Measurements from ENCODE around the gene EML3.
"Not testable (repeated sequence)": the region's sequence is repeated elsewhere in the genome, so short reads cannot be mapped to it uniquely, and the experiment has no call there.

Gene EML3

DNA sequence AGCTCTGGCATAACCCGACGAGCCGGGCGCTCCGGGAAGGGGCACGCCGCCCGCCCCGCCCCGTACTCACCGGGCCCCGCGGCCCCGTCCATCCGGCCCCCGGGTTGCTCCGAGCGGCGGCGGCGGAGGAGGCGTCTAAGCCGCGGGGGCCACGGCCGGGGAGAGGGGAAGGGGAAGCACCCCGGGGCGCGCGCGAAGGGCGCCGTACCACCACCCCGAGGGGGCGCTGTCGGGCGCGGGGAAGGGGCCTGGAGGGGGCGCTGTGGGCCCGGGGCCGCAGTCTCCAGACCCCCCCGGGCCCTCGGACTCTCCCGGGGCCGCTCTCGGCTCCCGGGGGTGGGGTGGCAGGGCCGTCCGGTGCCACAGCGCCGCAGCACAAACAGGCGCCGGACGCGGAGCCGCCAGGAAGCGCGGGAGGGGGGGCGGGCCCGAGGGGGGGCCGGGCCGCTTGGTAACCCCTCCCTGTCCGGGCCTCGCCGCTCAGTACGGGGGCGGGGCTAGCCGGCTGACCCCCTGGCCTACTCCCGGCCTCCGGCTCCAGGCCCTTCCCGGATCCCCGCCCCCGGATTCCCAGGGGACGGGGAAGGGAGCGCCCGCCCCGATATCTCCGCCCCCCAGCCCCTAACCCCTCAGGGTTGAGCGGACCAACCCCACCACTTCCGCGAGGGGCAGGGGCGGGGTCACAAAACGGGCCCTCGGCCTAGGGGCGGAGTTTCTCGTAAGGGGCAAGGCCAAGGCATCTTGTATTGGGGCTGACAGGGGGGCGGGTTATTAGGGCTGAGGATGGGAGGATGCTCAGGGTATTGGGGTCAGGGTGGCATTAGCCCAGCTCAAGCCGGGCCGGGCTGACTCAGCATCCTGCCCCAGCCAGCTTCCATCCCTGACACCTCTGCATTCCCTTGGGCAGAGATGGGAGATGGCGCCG is at the start of gene EML3, which contains the start of gene ROM1:
EML3 (minus strand) TSS at position 410 of the 925 bp plus-strand sequence; CDS start at position 92, 318 bp downstream.
ROM1 (plus strand) TSS at position 892 of the 925 bp plus-strand sequence; CDS start at position 917, 25 bp downstream.
- DNase-seq (ENCODE audit: low read depth in 4 of 4, low spot score in 1 of 4), result peak; percentile 61 to 86 (median 73)

DNA sequence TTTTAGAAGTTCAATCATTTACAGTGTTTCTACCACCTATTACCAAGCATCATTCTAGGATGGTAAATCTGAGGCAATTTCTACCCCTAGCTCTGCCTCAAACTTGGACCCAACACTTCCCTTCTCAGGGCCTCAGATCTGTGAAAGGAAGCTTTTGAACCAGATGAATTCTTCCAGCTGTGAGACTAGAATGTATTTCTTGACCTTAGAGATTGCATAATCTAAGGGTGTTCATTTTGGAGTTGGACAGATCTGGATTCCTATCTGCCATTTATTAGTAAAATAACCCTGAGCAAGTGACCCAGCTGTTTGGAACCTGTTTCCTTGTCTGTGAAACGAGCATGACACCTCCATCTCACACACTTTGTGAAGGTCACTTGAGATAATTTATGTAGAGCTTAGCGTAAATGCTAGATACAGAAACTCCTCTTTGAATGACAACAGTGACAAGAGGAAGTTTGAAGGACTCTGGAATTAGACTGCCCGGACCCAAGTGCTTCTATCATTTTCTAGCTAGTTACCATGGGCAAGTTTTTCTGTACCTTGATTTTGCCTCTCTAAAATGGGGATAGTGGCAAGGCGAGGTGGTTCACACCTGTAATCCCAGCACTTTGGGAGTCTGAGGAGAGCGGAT is 44.3 kb upstream of the EML3 start:
- no peak for DNase-seq (ENCODE audit: low read depth in 4 of 4, low spot score in 1 of 4)

GRCh38 chr11:62654297-62654696 is 41.7 kb upstream of the EML3 start:
- no peak for DNase-seq (ENCODE audit: low read depth in 4 of 4, low spot score in 1 of 4)

GRCh38 chr11:62652161-62653006 is 39.8 kb upstream of the EML3 start:
- no peak for DNase-seq (ENCODE audit: low read depth in 4 of 4, low spot score in 1 of 4)

- DNase-seq (ENCODE audit: low read depth in 4 of 4, low spot score in 1 of 4), result not testable (repeated sequence)
These were observed 37.7 kb upstream of the EML3 start for GRCh38 chr11:62650283-62650682.

DNA sequence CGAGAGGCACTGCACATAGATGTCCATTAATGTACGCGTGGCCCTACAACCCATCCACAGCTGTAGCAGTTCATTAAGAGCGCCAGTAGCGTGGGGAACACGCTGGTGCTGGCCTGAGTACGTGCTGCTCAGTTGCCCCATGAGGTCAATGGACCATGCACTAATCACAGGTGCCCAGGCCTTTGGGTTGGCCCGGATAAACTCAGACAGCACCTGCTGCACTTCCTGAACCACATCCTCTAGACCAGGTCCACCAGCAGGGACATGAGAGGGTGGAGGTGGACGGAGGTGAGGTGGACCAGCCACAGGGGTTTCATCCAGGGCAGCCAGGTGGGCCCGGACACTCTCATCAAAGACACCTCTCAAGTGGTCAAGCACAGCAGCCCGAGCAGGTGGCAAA is 36.9 kb upstream of the EML3 start:
- DNase-seq (ENCODE audit: low read depth in 4 of 4, low spot score in 1 of 4), result no peak

GRCh38 chr11:62648967-62649364 is 36.4 kb upstream of the EML3 start:
- DNase-seq (ENCODE audit: low read depth in 4 of 4, low spot score in 1 of 4), result no peak

DNA sequence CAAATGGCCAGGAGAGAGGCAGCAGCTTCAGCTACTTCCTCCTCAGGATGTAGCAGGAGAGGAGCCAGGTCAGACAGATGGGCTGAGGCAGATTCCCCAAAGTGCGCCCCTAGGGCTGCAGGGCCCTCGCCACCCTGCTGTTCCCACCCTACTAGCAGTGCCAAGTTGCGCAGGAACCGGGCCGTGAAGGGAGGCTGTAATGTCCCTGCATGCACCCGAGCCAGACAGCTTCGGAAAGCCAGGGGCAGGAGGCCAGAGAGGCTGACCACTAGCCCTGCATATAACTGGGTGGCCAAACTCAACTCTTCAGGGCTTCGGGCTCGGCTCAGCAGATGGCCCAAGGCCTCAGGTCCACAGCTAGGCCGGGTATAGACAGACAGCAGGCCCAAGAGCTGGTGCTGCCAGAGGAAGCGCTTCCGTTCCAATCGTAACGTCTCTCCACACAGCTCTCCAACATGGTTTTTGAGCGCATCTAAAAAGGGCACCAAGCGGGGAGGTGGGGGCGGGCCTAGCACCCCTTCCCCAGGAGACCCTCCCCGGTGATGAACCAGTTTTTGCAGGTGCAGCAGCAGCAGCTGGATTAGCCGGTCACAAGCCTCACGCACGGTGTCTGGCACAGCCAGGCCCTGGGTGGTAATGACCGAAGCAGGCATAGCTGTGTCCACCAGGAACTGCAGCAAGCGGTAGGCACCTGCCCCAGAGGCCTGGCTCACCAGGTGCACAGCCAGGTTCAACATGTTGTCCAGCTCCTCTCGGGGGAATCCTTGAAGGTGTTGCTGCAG is 35.8 kb upstream of the EML3 start:
- no peak for DNase-seq (ENCODE audit: low read depth in 4 of 4, low spot score in 1 of 4)

GRCh38 chr11:62647609-62648005 is 35.0 kb upstream of the EML3 start:
- DNase-seq (ENCODE audit: low read depth in 4 of 4, low spot score in 1 of 4), result no peak

DNA sequence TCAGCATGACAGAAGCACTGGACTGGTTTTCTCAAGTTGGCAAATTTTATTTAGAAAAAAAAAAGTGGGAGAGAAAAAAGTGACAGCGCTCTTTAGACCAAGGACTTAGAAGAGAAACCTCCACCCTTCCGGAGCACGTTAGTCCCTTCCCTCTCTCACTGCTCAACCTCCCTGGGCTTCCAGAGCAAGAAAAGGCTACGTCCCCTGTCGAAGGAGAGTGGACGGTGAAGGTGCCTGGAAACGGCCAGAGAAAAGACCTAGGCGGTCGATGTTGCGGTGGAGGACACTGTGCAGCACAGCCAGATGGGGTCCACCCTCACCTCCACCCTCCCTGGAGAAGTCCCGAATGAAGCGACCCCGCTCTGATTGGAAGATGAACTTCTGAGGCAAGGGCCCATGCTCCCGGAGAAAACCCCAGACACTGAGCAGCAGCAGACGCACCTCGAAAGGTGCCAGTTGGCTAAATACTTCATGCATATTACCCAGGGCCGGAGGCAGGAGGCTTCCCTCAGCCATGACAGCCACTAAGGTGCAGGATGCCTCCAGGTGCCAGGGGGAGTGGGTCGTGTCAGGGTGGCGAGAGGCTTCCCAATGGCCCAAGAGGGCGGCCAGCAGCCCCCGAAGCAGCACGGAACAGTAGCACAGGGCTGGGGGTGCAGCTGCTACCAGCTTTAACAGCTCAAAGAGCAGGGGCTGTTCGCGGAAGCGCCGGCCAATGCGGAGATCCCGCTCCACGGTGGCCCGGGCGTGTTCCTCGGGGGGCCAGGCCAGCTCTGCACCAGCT is 34.4 kb upstream of the EML3 start:
- no peak for DNase-seq (ENCODE audit: low read depth in 4 of 4, low spot score in 1 of 4)

DNA sequence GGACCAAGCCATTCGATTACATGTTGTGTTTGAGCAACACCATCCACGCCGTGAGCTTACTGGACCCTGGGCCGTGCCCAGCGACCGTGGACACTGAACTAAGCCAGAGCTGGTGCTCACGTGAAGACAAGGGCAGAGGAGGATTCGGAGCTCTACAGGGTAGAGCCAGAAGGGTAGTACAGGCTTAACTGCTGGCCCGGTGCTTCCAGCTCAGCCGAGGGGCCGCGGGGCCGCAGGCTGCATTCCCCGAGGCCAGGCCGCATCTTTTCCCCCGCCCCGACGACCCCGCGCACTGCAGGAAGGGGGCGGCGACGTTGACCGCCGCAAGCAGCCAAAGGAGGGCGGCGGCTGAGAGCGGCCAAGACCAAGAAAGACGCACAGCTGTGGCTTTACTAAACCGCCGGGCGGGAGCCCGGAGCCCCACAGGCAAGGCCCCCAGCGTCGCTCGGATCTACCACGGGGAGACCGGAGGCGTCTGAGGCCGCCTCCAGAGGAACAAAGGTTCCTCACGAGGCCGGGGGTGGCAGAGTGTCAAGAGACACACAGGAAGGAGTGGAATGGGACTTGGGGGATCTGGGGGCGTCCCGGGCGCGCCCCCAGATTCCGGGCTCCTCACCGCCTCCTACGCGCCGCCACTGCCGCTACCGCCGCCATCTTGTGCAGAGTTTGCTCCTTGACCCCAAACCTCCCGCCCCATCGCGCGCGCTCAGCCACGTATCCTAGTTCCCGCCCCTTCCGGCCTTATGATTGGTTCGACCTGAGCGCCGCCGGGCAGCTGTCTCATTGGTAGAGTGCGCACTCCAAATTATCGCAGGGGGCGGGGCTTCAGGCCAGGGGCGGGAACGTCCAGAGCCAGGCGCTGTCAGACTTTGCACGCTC is 33.6 kb upstream of the EML3 start, which contains the start of gene GANAB:
GANAB (minus strand) TSS at position 668 of the 879 bp plus-strand sequence; CDS start at position 654, 14 bp downstream.
- DNase-seq (ENCODE audit: low read depth in 4 of 4, low spot score in 1 of 4), result peak; percentile 99 to 100 (median 99)

- DNase-seq (ENCODE audit: low read depth in 4 of 4, low spot score in 1 of 4), result no peak
These were observed 33.0 kb upstream of the EML3 start for GRCh38 chr11:62645671-62645945.

DNA sequence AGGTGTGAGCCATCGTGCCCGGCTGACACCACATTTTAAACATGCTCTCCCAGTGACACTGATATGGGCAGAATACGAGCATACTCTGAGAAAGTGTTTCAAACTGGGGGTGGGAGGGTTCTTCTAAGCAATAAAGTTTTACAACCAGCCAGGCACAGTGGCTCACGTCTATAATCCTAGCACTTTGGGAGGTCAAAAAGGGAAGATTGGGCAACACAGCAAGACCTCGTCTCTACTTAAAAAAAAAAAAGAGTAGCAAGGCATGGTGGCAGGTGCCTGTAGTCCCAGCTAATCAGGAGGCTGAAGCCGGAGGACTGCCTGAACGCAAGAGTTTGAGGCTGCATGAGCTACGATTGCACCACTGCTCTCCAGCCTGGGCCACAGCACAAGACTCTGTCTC is 31.6 kb upstream of the EML3 start:
- no peak for DNase-seq (ENCODE audit: low read depth in 4 of 4, low spot score in 1 of 4)

GRCh38 chr11:62632492-62632891 is 19.9 kb upstream of the EML3 start:
- DNase-seq (ENCODE audit: low read depth in 4 of 4, low spot score in 1 of 4), result no peak

DNA sequence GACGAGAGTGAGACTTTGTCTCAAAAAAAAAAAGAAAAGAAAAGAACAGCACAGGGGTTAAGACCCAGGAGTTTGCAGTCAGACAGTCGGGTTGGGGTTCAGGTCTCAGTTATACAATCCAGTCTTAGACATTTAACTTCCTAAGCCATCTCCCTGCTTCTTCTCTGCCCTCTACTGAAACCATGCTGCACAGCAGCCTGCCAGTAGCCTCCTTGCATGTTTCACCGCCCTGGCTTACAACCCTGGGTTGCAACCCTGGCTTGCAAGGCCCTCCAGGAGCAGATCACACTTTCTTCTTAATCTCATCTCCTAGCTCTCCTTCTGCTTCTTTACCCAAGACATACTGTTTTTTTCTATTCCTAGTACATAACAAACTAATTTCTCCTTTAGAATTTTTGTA is 15.1 kb upstream of the EML3 start:
- DNase-seq (ENCODE audit: low read depth in 4 of 4, low spot score in 1 of 4), result no peak

DNA sequence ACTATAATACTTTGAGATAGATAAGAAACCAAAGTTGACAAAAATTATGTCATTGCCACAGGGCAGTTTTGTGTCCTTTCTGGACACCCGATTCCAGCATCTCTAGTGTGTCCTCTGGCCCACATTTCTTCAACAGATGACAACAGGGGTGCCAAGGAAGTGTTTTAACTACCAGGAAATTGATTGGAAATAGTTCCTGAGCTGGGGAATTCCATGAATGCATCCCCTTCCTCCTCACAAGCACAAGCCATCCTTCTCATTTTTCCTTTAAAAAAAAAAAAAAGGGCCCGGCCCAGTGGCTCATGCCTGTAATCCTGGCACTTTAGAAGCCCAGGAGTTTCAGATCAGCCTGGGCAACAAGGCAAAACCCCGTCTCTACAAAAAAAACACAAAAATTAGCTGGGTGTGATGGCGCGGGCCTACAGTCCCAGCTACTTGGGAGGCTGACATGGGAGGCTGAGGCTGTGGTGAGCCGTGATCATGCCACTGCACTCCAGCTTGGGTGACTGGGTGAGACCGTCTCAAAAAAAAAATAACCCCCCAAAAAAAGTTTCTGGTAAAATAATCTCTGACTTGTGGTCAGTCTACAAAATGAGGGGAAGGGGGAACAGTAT is 10.0 kb upstream of the EML3 start:
- no peak for DNase-seq (ENCODE audit: low read depth in 4 of 4, low spot score in 1 of 4)

GRCh38 chr11:62621567-62622470 is 9.2 kb upstream of the EML3 start, which contains the start of gene B3GAT3:
B3GAT3 (minus strand) TSS chr11:62621986; CDS start chr11:62621947, 39 bp downstream.
- DNase-seq (ENCODE audit: low read depth in 4 of 4, low spot score in 1 of 4), result peak; percentile 87 to 96 (median 94)
